HL-60 (cell line): ENCODE results near the gene GLRX2.

ENCODE experiments used
- CTCF ChIP-seq: IDR thresholded peaks from one replicate; pipeline ENCODE4 v1.5.1; 2011; ENCODE audit warnings: low read length, control low read depth, inconsistent platforms; ENCODE audit not compliant: insufficient read depth
- GABPA ChIP-seq: IDR thresholded peaks from 2 replicates; pipeline ENCODE4 v1.6.1; 2012; ENCODE audit warnings: low read depth
- POLR2AphosphoS5 ChIP-seq: IDR thresholded peaks from 2 replicates; pipeline ENCODE4 v1.6.1; 2012; ENCODE audit warnings: low read depth
- REST ChIP-seq: IDR thresholded peaks from 2 replicates; pipeline ENCODE4 v1.6.1; 2012; ENCODE audit warnings: low read depth; ENCODE audit not compliant: insufficient replicate concordance
- SPI1 ChIP-seq: IDR thresholded peaks from 2 replicates; pipeline ENCODE4 v1.6.1; 2012; ENCODE audit warnings: low read depth, mild to moderate bottlenecking, borderline replicate concordance

GRCh38 chr1:193060406-193060805 lies 44.8 kb downstream of the GLRX2 start:
- TF ChIP-seq CTCF (no peak), REST (no peak), POLR2AphosphoS5 (no peak), GABPA (no peak), SPI1 (no peak)
